ENCODE data around the gene MCCC1.

DNA sequence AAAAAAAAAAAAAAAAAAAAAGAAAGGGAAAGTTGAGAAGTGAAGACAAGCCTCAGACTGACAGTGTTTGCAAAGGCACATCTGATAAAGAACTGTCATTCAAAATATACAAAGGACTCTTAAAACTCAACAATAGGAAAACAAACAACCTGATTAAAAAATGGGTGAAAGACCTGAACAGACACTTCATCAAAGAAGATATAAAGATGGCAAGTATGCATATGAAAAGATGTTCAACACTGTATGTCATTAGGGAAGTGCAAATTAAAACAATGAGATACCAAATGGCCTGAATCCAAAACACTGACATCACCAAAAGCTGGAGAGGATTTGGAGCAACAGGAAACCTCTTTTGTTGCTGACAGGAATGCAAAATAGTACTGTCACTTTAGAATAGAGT is 48.6 kb downstream of the MCCC1 start:
- TF ChIP-seq, protein P1, sequence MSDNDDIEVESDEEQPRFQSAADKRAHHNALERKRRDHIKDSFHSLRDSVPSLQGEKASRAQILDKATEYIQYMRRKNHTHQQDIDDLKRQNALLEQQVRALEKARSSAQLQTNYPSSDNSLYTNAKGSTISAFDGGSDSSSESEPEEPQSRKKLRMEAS (IDR thresholded peaks at IDR 0.05), result no peak
- TF ChIP-seq CREB1 (IDR thresholded peaks at IDR 0.05; ENCODE audit: low read depth) (no peak), FOXM1 (IDR thresholded peaks at IDR 0.05; ENCODE audit: borderline replicate concordance, low read depth) (no peak), CEBPB (IDR thresholded peaks at IDR 0.05) (no peak), TAF1 (IDR thresholded peaks at IDR 0.05; ENCODE audit: low read depth) (no peak), ZBTB7A (IDR thresholded peaks at IDR 0.05; ENCODE audit: low read depth) (no peak), EP300 (IDR thresholded peaks at IDR 0.05; ENCODE audit: borderline replicate concordance) (no peak)
- TF ChIP-seq, protein P2, sequence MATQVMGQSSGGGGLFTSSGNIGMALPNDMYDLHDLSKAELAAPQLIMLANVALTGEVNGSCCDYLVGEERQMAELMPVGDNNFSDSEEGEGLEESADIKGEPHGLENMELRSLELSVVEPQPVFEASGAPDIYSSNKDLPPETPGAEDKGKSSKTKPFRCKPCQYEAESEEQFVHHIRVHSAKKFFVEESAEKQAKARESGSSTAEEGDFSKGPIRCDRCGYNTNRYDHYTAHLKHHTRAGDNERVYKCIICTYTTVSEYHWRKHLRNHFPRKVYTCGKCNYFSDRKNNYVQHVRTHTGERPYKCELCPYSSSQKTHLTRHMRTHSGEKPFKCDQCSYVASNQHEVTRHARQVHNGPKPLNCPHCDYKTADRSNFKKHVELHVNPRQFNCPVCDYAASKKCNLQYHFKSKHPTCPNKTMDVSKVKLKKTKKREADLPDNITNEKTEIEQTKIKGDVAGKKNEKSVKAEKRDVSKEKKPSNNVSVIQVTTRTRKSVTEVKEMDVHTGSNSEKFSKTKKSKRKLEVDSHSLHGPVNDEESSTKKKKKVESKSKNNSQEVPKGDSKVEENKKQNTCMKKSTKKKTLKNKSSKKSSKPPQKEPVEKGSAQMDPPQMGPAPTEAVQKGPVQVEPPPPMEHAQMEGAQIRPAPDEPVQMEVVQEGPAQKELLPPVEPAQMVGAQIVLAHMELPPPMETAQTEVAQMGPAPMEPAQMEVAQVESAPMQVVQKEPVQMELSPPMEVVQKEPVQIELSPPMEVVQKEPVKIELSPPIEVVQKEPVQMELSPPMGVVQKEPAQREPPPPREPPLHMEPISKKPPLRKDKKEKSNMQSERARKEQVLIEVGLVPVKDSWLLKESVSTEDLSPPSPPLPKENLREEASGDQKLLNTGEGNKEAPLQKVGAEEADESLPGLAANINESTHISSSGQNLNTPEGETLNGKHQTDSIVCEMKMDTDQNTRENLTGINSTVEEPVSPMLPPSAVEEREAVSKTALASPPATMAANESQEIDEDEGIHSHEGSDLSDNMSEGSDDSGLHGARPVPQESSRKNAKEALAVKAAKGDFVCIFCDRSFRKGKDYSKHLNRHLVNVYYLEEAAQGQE (IDR thresholded peaks at IDR 0.05; ENCODE audit: low read depth), result no peak
